H1 (cell line): ENCODE data around the gene SLC2A1.

Source experiments
- BRCA1 ChIP-seq: IDR thresholded peaks from 2 replicates; pipeline ENCODE4 v1.6.1; 2012; ENCODE audit warnings: low read depth, low read length, improper control_type of control experiment
- CREB1 ChIP-seq: IDR thresholded peaks from 2 replicates; pipeline ENCODE4 v1.6.1; 2012; ENCODE audit warnings: inconsistent platforms
- EP300 ChIP-seq, 2 experiments: IDR thresholded peaks; 1 replicate in 1 of 2; 2 replicates in 1 of 2; pipeline ENCODE4 v1.6.1; 2011 to 2012; ENCODE audit warnings: low read depth in 2 of 2, low read length in 2 of 2, mild to moderate bottlenecking in 2 of 2, borderline replicate concordance in 1 of 2, inconsistent platforms in 1 of 2, moderate library complexity in 1 of 2
- KDM5A ChIP-seq: fragments of 200-600 bp; IDR thresholded peaks from 2 replicates; pipeline ENCODE4 v1.7.1; 2012; ENCODE audit warnings: mild to moderate bottlenecking, low read length, inconsistent platforms, mixed read lengths
- MAX ChIP-seq: IDR thresholded peaks from 2 replicates; pipeline ENCODE4 v1.6.1; 2012; ENCODE audit warnings: inconsistent platforms
- POLR2A ChIP-seq, 2 experiments: IDR thresholded peaks; 1 replicate in 1 of 2; 2 replicates in 1 of 2; pipeline ENCODE4 v1.6.1; 2011; ENCODE audit warnings: low read depth in 2 of 2, low read length in 2 of 2, mild to moderate bottlenecking in 2 of 2; ENCODE audit errors: control extremely low read depth in 1 of 2
- SIN3A ChIP-seq, 2 experiments: IDR thresholded peaks in 1 of 2; conservative IDR thresholded peaks in 1 of 2; 2 replicates each; pipeline ENCODE4 v1.6.1; 2011 to 2012; ENCODE audit warnings: low read length in 2 of 2, improper control_type of control experiment in 1 of 2, low read depth in 1 of 2, mild to moderate bottlenecking in 1 of 2
- TAF1 ChIP-seq: IDR thresholded peaks from 2 replicates; pipeline ENCODE4 v1.6.1; 2011; ENCODE audit warnings: mild to moderate bottlenecking, low read depth, low read length
- TBP ChIP-seq: IDR thresholded peaks from 2 replicates; pipeline ENCODE4 v1.6.1; 2011; ENCODE audit warnings: low read depth, low read length, improper control_type of control experiment
- TF ChIP-seq, protein P1 (sequence below), 3 experiments: IDR thresholded peaks; 1 replicate in 2 of 3; 2 replicates in 1 of 3; pipeline versions ENCODE4 v1.5.1 to v1.6.1; 2011; ENCODE audit warnings: low read length in 3 of 3, mild to moderate bottlenecking in 3 of 3, inconsistent platforms in 2 of 3, low read depth in 1 of 3, moderate library complexity in 1 of 3; ENCODE audit not compliant: insufficient read depth in 1 of 3; ENCODE audit errors: control extremely low read depth in 1 of 3

DNA sequence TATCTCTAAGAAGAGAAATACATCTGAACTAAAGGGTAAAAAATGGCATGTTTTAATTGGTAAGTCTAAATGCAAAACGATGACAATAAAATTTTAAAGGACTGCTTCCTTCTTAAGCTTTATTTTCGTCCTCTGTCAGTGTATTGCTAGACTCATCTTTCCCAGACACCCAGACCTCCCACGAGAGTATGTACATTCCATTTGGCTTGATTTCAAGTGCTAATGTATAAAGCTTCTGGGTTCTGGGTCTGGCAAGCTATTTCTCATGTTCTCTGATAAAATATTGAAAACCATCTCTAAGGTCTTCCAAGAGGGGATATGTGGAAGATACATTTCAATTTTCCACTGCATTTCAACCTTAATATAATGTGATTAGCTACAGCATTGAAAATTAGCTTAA, 24.6 kb upstream of the SLC2A1 start:
- TF ChIP-seq MAX (no peak), KDM5A (no peak), TBP (no peak), POLR2A (IDR thresholded peaks at IDR 0.05; ENCODE audit: control extremely low read depth in 1 of 2, low read depth in 2 of 2, low read length in 2 of 2) (no peak), BRCA1 (no peak), TAF1 (no peak), EP300 (IDR thresholded peaks at IDR 0.05; ENCODE audit: borderline replicate concordance in 1 of 2, low read depth in 2 of 2, low read length in 2 of 2) (no peak), CREB1 (no peak), SIN3A (conservative IDR thresholded peaks at IDR 0.05 in 1 of 2, IDR thresholded peaks at IDR 0.05 in 1 of 2; ENCODE audit: low read depth in 1 of 2, low read length in 2 of 2) (no peak)
- TF ChIP-seq, protein P1, sequence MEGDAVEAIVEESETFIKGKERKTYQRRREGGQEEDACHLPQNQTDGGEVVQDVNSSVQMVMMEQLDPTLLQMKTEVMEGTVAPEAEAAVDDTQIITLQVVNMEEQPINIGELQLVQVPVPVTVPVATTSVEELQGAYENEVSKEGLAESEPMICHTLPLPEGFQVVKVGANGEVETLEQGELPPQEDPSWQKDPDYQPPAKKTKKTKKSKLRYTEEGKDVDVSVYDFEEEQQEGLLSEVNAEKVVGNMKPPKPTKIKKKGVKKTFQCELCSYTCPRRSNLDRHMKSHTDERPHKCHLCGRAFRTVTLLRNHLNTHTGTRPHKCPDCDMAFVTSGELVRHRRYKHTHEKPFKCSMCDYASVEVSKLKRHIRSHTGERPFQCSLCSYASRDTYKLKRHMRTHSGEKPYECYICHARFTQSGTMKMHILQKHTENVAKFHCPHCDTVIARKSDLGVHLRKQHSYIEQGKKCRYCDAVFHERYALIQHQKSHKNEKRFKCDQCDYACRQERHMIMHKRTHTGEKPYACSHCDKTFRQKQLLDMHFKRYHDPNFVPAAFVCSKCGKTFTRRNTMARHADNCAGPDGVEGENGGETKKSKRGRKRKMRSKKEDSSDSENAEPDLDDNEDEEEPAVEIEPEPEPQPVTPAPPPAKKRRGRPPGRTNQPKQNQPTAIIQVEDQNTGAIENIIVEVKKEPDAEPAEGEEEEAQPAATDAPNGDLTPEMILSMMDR (IDR thresholded peaks at IDR 0.05; ENCODE audit: control extremely low read depth in 1 of 3, insufficient read depth in 1 of 3, low read depth in 1 of 3, low read length in 3 of 3) = no peak
